ENCODE measurements around the gene MMD.

MMD gene

GRCh38 chr17:55411463-55411855 lies 10.2 kb downstream of the MMD start:
- TF ChIP-seq REST (IDR thresholded peaks at IDR 0.05; ENCODE audit: insufficient replicate concordance, low read depth) = no peak
- TF ChIP-seq CTCF (IDR thresholded peaks at IDR 0.05; ENCODE audit: insufficient read depth, low read length) = no peak
- TF ChIP-seq GABPA (IDR thresholded peaks at IDR 0.05; ENCODE audit: low read depth) = no peak
- no peak for TF ChIP-seq SPI1 (IDR thresholded peaks at IDR 0.05; ENCODE audit: borderline replicate concordance, low read depth)
- TF ChIP-seq POLR2AphosphoS5 (IDR thresholded peaks at IDR 0.05; ENCODE audit: low read depth) = no peak
- H3K4me3 ChIP-seq (replicated peaks; ENCODE audit: insufficient read depth, low read length) = no peak overlapping the region
- DNase-seq (ENCODE audit: low read depth in 1 of 2, low spot score in 1 of 2) = no peak
- H3K27ac ChIP-seq (replicated peaks) = no peak overlapping the region
- no peaks in the 10 kb centered on the region for H3K27me3 ChIP-seq (ENCODE audit: insufficient read depth, poor library complexity, severe bottlenecking)

GRCh38 chr17:55410722-55411462 lies 10.7 kb downstream of the MMD start:
- TF ChIP-seq GABPA (IDR thresholded peaks at IDR 0.05; ENCODE audit: low read depth) (no peak), CTCF (IDR thresholded peaks at IDR 0.05; ENCODE audit: insufficient read depth, low read length) (no peak), POLR2AphosphoS5 (IDR thresholded peaks at IDR 0.05; ENCODE audit: low read depth) (no peak), REST (IDR thresholded peaks at IDR 0.05; ENCODE audit: insufficient replicate concordance, low read depth) (no peak)
- Histone ChIP-seq H3K4me3 (replicated peaks; ENCODE audit: insufficient read depth, low read length) (no peak overlapping the region), H3K27ac (replicated peaks) (no peak overlapping the region), H3K27me3 (ENCODE audit: insufficient read depth, poor library complexity, severe bottlenecking) (no peaks in the 10 kb centered on the region)
- no peak for DNase-seq (ENCODE audit: low read depth in 1 of 2, low spot score in 1 of 2)

GRCh38 chr17:55409030-55409800 lies 12.4 kb downstream of the MMD start:
- no peak for TF ChIP-seq GABPA (IDR thresholded peaks at IDR 0.05; ENCODE audit: low read depth)
- H3K27me3 ChIP-seq (ENCODE audit: insufficient read depth, poor library complexity, severe bottlenecking) = no peaks in the 10 kb centered on the region
- no peak overlapping the region for H3K4me3 ChIP-seq (replicated peaks; ENCODE audit: insufficient read depth, low read length)
- no peak overlapping the region for H3K27ac ChIP-seq (replicated peaks)
- DNase-seq (ENCODE audit: low read depth in 1 of 2, low spot score in 1 of 2) = no peak

GRCh38 chr17:55407641-55408566 lies 13.7 kb downstream of the MMD start:
- TF ChIP-seq SPI1 (IDR thresholded peaks at IDR 0.05; ENCODE audit: borderline replicate concordance, low read depth) (no peak), GABPA (IDR thresholded peaks at IDR 0.05; ENCODE audit: low read depth) (no peak), POLR2AphosphoS5 (IDR thresholded peaks at IDR 0.05; ENCODE audit: low read depth) (no peak), REST (IDR thresholded peaks at IDR 0.05; ENCODE audit: insufficient replicate concordance, low read depth) (no peak), CTCF (IDR thresholded peaks at IDR 0.05; ENCODE audit: insufficient read depth, low read length) (no peak)
- Histone ChIP-seq H3K27ac (replicated peaks) (no peak overlapping the region), H3K4me3 (replicated peaks; ENCODE audit: insufficient read depth, low read length) (no peak overlapping the region), H3K27me3 (ENCODE audit: insufficient read depth, poor library complexity, severe bottlenecking) (no peaks in the 10 kb centered on the region)
- no peak for DNase-seq (ENCODE audit: low read depth in 1 of 2, low spot score in 1 of 2)

Data from HL-60 (cell line).